Measurements from ENCODE around the gene ARHGAP6.

The ARHGAP6 gene

DNA sequence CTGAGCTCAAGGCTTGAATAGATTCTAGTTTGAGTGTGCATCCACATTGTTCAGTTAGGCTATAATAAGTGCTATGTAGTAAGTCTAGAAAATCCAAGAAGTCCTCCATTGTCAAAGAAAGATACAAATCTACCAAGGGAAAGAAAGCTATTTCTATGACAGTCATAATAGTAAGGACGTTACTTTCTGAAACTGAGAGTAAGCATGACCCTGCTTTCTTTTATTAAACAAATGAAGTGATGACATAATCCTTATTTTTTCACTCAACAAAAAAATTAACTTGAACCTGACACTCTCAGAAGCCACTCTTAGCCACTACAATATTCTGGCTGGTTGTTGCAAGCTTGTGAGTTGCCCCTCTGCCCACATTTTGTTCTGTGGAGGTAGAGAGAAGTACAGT, 406.3 kb downstream of the ARHGAP6 start:
- TF ChIP-seq, protein P1, sequence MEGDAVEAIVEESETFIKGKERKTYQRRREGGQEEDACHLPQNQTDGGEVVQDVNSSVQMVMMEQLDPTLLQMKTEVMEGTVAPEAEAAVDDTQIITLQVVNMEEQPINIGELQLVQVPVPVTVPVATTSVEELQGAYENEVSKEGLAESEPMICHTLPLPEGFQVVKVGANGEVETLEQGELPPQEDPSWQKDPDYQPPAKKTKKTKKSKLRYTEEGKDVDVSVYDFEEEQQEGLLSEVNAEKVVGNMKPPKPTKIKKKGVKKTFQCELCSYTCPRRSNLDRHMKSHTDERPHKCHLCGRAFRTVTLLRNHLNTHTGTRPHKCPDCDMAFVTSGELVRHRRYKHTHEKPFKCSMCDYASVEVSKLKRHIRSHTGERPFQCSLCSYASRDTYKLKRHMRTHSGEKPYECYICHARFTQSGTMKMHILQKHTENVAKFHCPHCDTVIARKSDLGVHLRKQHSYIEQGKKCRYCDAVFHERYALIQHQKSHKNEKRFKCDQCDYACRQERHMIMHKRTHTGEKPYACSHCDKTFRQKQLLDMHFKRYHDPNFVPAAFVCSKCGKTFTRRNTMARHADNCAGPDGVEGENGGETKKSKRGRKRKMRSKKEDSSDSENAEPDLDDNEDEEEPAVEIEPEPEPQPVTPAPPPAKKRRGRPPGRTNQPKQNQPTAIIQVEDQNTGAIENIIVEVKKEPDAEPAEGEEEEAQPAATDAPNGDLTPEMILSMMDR (IDR thresholded peaks at IDR 0.05) = no peak
- DNase-seq (ENCODE audit: low spot score) = no peak

DNA sequence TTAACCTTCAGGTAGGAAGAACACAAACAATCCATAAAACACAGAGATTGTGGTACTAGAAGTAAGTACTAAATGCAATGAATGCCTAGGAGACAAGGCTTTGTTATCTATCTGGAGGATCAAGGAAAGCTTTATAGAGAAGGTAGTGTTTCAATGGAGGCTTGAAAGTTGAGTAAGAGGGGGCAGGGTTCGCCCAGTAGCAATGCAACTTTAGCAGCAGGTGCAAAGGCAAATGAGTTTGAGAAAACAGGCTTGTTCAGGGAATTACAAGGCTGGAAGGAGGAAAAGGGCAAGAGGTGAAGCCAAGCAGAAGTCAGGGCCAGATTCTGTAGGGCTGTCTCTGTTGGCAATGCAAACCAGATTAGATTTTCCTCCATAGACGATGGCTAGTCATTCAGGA, 408.0 kb downstream of the ARHGAP6 start:
- TF ChIP-seq, protein P1 (IDR thresholded peaks at IDR 0.05) = no peak
- Histone ChIP-seq H3K4me3 (no peak overlapping the region), H3K27ac (no peak overlapping the region)
- DNase-seq (ENCODE audit: low spot score) = no peak

More for the DNA sequence above, 406.3 kb downstream of the ARHGAP6 start:
- no peak overlapping the region for H3K4me3 ChIP-seq
- no peak overlapping the region for H3K27ac ChIP-seq

DNA sequence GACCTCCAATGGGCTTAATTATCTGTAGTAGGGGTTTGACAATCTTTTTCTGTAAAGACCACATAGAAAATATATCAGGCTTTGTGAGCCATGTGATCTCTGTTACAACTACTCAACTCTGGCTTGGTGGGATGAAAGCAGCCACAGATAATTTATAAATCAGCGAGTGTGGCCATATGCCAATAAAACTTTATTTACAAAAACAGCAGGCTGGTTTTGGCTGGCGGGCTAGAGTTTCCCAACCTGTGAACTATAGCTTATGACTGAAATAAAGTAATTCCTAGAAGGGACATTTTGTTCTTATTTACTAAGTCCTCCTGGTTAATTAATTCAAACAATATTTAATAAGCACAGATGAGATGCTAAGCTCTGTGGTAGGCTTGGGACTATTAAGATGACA, 408.4 kb downstream of the ARHGAP6 start:
- DNase-seq (ENCODE audit: low spot score) = no peak
- Histone ChIP-seq H3K27ac (no peak overlapping the region), H3K4me3 (no peak overlapping the region)
- TF ChIP-seq, protein P1 (IDR thresholded peaks at IDR 0.05) = no peak

DNA sequence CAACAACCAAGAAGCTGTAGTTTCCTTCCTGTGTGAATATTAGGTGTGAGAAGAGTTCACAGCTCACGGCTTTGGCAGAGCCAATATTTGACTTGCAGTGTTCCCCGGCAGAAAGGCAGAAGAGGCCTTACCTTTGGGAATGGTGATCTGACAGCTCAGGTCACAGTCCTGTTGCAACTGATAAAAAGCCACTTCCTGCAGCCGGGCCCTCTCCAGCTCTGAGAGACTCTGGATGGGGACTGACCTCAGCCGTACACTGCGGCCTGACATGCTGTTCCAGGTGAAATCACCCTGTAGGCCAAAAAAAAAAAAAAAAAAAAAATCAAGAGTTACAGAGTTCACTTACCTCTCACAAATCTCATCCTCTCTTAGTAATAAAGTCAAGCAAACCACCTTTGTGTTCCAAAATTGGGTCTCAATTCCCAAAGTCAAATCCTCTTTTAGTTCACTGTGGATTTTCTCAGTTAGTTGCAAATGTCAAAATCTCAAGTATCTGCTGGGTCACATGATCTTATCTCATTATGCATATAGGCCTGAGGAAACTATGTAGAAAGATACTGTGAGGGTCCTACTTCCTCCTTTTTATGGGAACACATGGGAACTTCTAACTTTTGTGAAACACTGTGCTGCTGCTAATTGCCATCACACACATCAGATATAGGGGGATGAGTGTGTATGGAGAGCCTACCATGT, 411.2 kb downstream of the ARHGAP6 start:
- DNase-seq (ENCODE audit: low spot score) = no peak
- Histone ChIP-seq H3K4me3 (no peak overlapping the region), H3K27ac (no peak overlapping the region)
- TF ChIP-seq, protein P1 (IDR thresholded peaks at IDR 0.05) = no peak

DNA sequence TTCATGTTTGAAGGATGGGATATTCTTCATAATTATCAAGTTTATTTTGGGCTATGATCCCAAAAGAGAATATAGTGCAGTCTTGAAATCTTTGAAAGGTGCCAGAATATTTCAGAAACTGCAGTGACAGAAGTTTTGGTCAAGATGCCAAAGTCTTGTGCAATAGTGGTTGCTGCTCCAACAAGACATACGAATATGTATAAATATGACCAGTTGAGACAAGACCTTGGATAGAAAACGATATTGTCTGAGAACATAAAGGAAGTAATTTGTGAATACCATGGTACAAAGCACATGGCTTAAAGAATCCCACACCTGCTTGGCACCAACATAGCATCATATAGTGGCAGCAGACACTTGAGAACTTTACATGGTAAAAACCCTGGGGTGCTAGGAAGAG, 421.1 kb downstream of the ARHGAP6 start:
- TF ChIP-seq, protein P1 (IDR thresholded peaks at IDR 0.05) = no peak
- DNase-seq (ENCODE audit: low spot score) = no peak
- H3K27ac ChIP-seq = no peak overlapping the region

DNA sequence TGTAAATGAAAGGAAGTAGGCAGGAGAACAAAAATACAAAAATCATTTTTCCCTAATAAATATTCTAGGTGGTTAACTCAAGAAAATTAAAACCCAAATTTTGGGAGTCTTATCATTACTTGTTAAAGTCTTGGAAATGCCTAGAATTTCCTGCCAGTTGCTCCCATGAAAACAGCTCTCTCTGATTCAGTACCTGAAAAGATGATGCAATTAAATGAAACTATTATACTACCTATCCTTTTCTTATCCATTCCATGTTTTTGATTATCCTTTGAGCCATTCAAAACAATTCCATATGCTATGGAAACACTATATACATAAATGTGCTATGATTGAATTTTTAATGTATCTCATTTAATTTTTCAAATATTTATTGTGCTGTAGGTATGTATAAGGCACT, 423.0 kb downstream of the ARHGAP6 start:
- H3K4me3 ChIP-seq = no peak overlapping the region
- TF ChIP-seq, protein P1 (IDR thresholded peaks at IDR 0.05) = no peak
- no peak for DNase-seq (ENCODE audit: low spot score)
- H3K27ac ChIP-seq = no peak overlapping the region

More for the DNA sequence above, 421.1 kb downstream of the ARHGAP6 start:
- H3K4me3 ChIP-seq = no peak overlapping the region

DNA sequence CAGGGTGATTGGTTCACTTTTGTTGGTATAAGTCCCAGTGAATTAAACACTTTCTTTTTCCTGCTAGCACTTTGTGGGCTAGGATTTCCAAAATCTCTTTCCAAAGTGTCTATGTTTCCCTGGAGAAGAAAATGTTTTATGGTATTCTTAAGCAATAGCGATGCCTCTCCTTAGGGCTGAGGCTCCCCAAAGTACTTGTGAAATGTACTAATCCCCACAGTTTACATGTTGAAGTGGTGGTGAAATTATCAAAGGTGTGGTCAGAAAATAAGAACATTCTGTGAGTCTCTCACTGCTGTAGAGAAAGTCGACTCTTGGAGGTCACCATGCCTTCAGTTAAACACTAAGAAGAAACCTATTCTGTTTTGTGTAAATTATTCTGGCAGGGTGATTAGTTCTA, 424.0 kb downstream of the ARHGAP6 start:
- TF ChIP-seq, protein P1 (IDR thresholded peaks at IDR 0.05) = no peak
- DNase-seq (ENCODE audit: low spot score) = no peak

More for the DNA sequence above, 424.0 kb downstream of the ARHGAP6 start:
- no peak overlapping the region for H3K4me3 ChIP-seq
- no peak overlapping the region for H3K27ac ChIP-seq
